Natural killer cell (primary cell): ENCODE data around the gene ABCC2. TPM values are rescaled to one million over a fixed set of nuclear protein-coding genes. Genes with fewer than 3 reads are reported as not detected.

Experiments
- ATAC-seq, 3 donors: fragments of 150-1000 bp in 2 of 3; fragments of 200-7000 bp in 1 of 3; cut with Tn5 transposase; 1 replicate in 1 of 3; 2 replicates in 2 of 3; pipeline ENCODE4 v1.10.0; 2021; ENCODE audit warnings: mild to moderate bottlenecking in 2 of 3, moderate library complexity in 2 of 3
- DNase-seq, 2 donors: peaks; one replicate each; pipeline versions ENCODE4 v3.0.0 to v3.0.0-alpha.2; 2013 to 2021; ENCODE audit warnings: mixed read lengths in 1 of 2
- H3K27ac ChIP-seq: one replicate; pipeline ENCODE4 v1.5.1; 2013; ENCODE audit warnings: mild to moderate bottlenecking, low read length
- H3K27me3 ChIP-seq: one replicate; pipeline ENCODE4 v1.6.1; 2013; ENCODE audit warnings: low read length; ENCODE audit not compliant: control insufficient read depth, insufficient read depth
- H3K36me3 ChIP-seq: one replicate; pipeline ENCODE4 v1.6.1; 2013; ENCODE audit warnings: low read length; ENCODE audit not compliant: control insufficient read depth, insufficient read depth
- H3K4me1 ChIP-seq: one replicate; pipeline ENCODE4 v1.6.1; 2013; ENCODE audit warnings: low read length; ENCODE audit not compliant: control insufficient read depth, insufficient read depth
- H3K4me3 ChIP-seq: one replicate; pipeline ENCODE4 v1.5.1; 2013; ENCODE audit warnings: low read length
- H3K9me3 ChIP-seq: one replicate; pipeline ENCODE4 v1.6.1; 2013; ENCODE audit warnings: low read length; ENCODE audit not compliant: control insufficient read depth, insufficient read depth
- H3K27ac Mint-ChIP-seq, 2 donors: one replicate each; pipeline ENCODE4 v1.8.0; 2022; ENCODE audit warnings: mild to moderate bottlenecking in 2 of 2, mixed read lengths in 2 of 2, moderate library complexity in 1 of 2
- H3K27me3 Mint-ChIP-seq, 2 donors: one replicate each; pipeline ENCODE4 v1.8.0; 2022; ENCODE audit warnings: low read depth in 2 of 2, mixed read lengths in 2 of 2
- H3K36me3 Mint-ChIP-seq: one replicate; pipeline ENCODE4 v1.8.0; 2022; ENCODE audit warnings: mixed read lengths
- H3K4me1 Mint-ChIP-seq, 2 donors: one replicate each; pipeline ENCODE4 v1.8.0; 2022; ENCODE audit warnings: mixed read lengths in 2 of 2
- H3K4me3 Mint-ChIP-seq: one replicate; pipeline ENCODE4 v1.8.0; 2022; ENCODE audit warnings: mild to moderate bottlenecking, moderate library complexity, mixed read lengths
- H3K9me3 Mint-ChIP-seq, 2 donors: one replicate each; pipeline ENCODE4 v1.8.0; 2022; ENCODE audit warnings: mixed read lengths in 2 of 2
- WGBS: methylation state at CpG from one replicate; pipeline ENCODE4 v1.1.7; 2013; ENCODE audit warnings: missing lambda C conversion rate; ENCODE audit not compliant: insufficient coverage; 5-methylcytosine and 5-hydroxymethylcytosine counted together
- intact Hi-C: fragments of 100-400 bp; cut with micrococcal nuclease; formaldehyde crosslinking; loops from one replicate; pipeline ENCODE4 v1.14.2; 2022
- total RNA-seq, 4 donors: library from RNA; stranded (reverse); fragments of 120-200 nt in 1 of 4; gene quantifications; one replicate each; pipeline versions ENCODE4 v1.2.3 to v1.2.4, GENCODE V29; 2013 to 2022
- TF ChIP-seq, protein P1 (sequence below): fragments of 200-600 bp; IDR thresholded peaks from one replicate; pipeline ENCODE4 v1.8.0; 2022; ENCODE audit warnings: antibody characterized with exemption

The ABCC2 gene
- total RNA-seq, 3 donors from 2014 or later (not counting 1 experiment from before 2014, with no cell fraction given) = 1.3 to 3.4 (median 2.7) TPM

DNA sequence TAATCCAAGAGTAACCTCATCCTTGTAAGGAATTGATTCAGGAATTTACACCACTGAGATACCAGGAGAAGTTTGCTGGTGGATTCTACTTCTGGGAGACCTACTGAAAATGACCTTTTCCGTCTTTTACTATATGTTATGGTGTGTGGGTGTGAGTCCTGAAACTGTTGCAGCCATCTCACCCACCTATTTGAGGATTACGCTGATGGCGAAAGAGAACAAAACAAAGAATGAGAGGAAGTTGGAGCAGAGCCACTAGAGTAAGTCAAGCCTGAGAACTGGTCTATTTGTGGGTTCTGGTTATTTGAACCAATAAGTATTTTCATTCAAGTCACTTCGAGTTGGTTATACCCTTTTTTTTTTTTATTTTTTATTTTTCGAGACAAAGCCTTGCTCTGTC is 12.7 kb upstream of the ABCC2 start:
- Histone ChIP-seq H3K4me1 (peaks cover 14% of the 10 kb centered on the region), H3K4me3 (no peak overlapping the region), H3K27ac (no peak overlapping the region), H3K9me3 (no peaks in the 10 kb centered on the region), H3K36me3 (no peaks in the 10 kb centered on the region), H3K27me3 (no peaks in the 10 kb centered on the region)
- ATAC-seq (no peak), DNase-seq (no peak)
- H3K27me3 Mint-ChIP-seq = no peaks in the 10 kb centered on the region
- no peaks in the 10 kb centered on the region for H3K36me3 Mint-ChIP-seq
- intact Hi-C loops = no loop called here
- no peaks in the 10 kb centered on the region for H3K9me3 Mint-ChIP-seq
- H3K4me1 Mint-ChIP-seq = peaks cover 15 to 18% of the 10 kb centered on the region in 2 donors
- no peak overlapping the region for H3K27ac Mint-ChIP-seq
- 79% methylated on average over 5 of the region's 5 CpGs for WGBS
- no peak overlapping the region for H3K4me3 Mint-ChIP-seq
- TF ChIP-seq, protein P1, sequence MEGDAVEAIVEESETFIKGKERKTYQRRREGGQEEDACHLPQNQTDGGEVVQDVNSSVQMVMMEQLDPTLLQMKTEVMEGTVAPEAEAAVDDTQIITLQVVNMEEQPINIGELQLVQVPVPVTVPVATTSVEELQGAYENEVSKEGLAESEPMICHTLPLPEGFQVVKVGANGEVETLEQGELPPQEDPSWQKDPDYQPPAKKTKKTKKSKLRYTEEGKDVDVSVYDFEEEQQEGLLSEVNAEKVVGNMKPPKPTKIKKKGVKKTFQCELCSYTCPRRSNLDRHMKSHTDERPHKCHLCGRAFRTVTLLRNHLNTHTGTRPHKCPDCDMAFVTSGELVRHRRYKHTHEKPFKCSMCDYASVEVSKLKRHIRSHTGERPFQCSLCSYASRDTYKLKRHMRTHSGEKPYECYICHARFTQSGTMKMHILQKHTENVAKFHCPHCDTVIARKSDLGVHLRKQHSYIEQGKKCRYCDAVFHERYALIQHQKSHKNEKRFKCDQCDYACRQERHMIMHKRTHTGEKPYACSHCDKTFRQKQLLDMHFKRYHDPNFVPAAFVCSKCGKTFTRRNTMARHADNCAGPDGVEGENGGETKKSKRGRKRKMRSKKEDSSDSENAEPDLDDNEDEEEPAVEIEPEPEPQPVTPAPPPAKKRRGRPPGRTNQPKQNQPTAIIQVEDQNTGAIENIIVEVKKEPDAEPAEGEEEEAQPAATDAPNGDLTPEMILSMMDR = no peak

DNA sequence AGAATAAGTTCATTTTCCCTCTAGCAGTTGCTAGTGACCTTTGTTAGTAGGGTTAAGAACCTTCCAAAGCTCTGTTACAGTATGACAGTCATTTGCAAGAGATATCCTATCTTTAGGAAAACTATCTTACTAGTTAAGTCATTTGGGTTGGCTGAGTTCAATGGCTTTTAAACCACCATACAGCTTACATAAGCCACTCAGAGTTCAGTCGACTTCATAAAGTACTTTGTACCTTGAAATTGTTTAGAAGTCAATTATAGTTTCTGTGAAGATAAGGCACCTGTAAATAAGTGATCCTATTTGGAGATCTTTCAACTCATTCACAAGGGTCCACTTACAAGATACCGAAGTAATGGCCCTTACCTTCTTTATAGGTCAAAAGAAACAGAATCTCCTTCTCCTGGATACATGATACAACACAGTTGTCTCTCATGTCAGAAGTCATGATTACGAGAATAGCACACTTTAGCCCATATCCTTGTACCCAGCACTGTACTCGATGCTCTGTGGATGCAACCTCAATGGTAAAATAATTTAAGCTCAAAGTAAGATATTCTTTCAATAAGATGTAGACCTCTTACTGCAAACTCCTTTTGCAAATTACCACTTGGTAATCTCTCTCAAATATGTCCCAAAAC is 11.9 kb upstream of the ABCC2 start:
- TF ChIP-seq, protein P1 = no peak
- Mint-ChIP-seq H3K4me3 (no peak overlapping the region), H3K4me1 (peaks cover 15 to 17% of the 10 kb centered on the region in 2 donors), H3K27ac (no peak overlapping the region), H3K27me3 (no peaks in the 10 kb centered on the region), H3K36me3 (no peaks in the 10 kb centered on the region), H3K9me3 (no peaks in the 10 kb centered on the region)
- Histone ChIP-seq H3K4me3 (no peak overlapping the region), H3K27ac (no peak overlapping the region), H3K4me1 (peaks cover 14% of the 10 kb centered on the region), H3K27me3 (no peaks in the 10 kb centered on the region), H3K36me3 (no peaks in the 10 kb centered on the region), H3K9me3 (no peaks in the 10 kb centered on the region)
- intact Hi-C loops = no loop called here
- DNase-seq (no peak), ATAC-seq (no peak)
- 75% methylated on average over 2 of the region's 4 CpGs for WGBS

DNA sequence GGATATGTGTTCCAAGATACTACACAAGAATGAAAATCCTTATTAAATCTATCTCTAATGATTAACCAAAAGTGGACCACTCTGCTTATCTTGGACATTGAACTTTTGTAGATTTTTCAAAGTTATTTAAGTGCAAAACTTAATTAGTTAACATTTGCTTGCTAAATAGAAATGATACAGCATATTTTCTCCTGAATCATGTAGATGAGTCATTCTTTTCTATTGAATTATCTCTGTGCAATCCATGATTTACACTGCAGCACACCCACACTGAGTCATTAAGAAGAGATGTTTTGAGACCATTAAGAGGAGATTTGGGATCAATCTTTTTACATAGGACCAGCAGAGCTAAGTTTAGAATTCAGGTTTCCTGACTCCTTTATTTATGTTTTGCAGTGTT is 6.6 kb upstream of the ABCC2 start:
- Histone ChIP-seq H3K27ac (no peak overlapping the region), H3K36me3 (no peaks in the 10 kb centered on the region), H3K4me1 (no peaks in the 10 kb centered on the region), H3K9me3 (no peaks in the 10 kb centered on the region), H3K4me3 (no peak overlapping the region), H3K27me3 (no peaks in the 10 kb centered on the region)
- H3K36me3 Mint-ChIP-seq = no peaks in the 10 kb centered on the region
- no peak overlapping the region for H3K4me3 Mint-ChIP-seq
- H3K27ac Mint-ChIP-seq = no peak overlapping the region
- no peaks in the 10 kb centered on the region for H3K9me3 Mint-ChIP-seq
- ATAC-seq (no peak), DNase-seq (no peak)
- intact Hi-C loops = no loop called here
- H3K4me1 Mint-ChIP-seq = peaks cover 4 to 7% of the 10 kb centered on the region in 2 donors
- TF ChIP-seq, protein P1 = no peak
- H3K27me3 Mint-ChIP-seq = peaks cover 0 to 3% of the 10 kb centered on the region in 2 donors
